Nephron progenitor cell (in vitro differentiated cells): ENCODE measurements around the gene ATP5F1B.
"Not testable (repeated sequence)": the region's sequence is repeated elsewhere in the genome, so short reads cannot be mapped to it uniquely, and the experiment has no call there.

Experiments
- DNase-seq: peaks from one replicate; pipeline ENCODE4 v3.0.0; 2021
- H3K27ac Mint-ChIP-seq: 2 replicates; pipeline ENCODE4 v1.8.0; 2021; ENCODE audit warnings: mild to moderate bottlenecking, moderate library complexity, mixed read lengths
- H3K27me3 Mint-ChIP-seq: 2 replicates; pipeline ENCODE4 v1.8.0; 2021; ENCODE audit warnings: mild to moderate bottlenecking, low read depth, mixed read lengths; ENCODE audit not compliant: poor library complexity
- H3K36me3 Mint-ChIP-seq: 2 replicates; pipeline ENCODE4 v1.8.0; 2021; ENCODE audit warnings: low read depth, mixed read lengths
- H3K4me1 Mint-ChIP-seq: 2 replicates; pipeline ENCODE4 v1.8.0; 2021; ENCODE audit warnings: mixed read lengths
- H3K4me3 Mint-ChIP-seq: 2 replicates; pipeline ENCODE4 v1.8.0; 2021; ENCODE audit warnings: mild to moderate bottlenecking, moderate library complexity, mixed read lengths
- H3K9me3 Mint-ChIP-seq: 2 replicates; pipeline ENCODE4 v1.8.0; 2021; ENCODE audit warnings: mild to moderate bottlenecking, moderate library complexity, mixed read lengths
- TF ChIP-seq, protein P1 (sequence below): fragments of 200-600 bp; sonication (generic); IDR thresholded peaks from 2 replicates; pipeline ENCODE4 v1.5.0; 2021; ENCODE audit warnings: antibody characterized with exemption

ATP5F1B gene

GRCh38 chr12:56658921-56659320 is 13.1 kb upstream of the ATP5F1B start:
- Mint-ChIP-seq H3K36me3 (peaks cover 31% of the 10 kb centered on the region), H3K27me3 (peaks cover 3% of the 10 kb centered on the region), H3K4me1 (no peaks in the 10 kb centered on the region), H3K9me3 (peaks cover 23% of the 10 kb centered on the region), H3K4me3 (no peak overlapping the region), H3K27ac (peak overlapping the region; percentile 82)
- TF ChIP-seq, protein P1, sequence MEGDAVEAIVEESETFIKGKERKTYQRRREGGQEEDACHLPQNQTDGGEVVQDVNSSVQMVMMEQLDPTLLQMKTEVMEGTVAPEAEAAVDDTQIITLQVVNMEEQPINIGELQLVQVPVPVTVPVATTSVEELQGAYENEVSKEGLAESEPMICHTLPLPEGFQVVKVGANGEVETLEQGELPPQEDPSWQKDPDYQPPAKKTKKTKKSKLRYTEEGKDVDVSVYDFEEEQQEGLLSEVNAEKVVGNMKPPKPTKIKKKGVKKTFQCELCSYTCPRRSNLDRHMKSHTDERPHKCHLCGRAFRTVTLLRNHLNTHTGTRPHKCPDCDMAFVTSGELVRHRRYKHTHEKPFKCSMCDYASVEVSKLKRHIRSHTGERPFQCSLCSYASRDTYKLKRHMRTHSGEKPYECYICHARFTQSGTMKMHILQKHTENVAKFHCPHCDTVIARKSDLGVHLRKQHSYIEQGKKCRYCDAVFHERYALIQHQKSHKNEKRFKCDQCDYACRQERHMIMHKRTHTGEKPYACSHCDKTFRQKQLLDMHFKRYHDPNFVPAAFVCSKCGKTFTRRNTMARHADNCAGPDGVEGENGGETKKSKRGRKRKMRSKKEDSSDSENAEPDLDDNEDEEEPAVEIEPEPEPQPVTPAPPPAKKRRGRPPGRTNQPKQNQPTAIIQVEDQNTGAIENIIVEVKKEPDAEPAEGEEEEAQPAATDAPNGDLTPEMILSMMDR, result no peak
- no peak for DNase-seq

DNA sequence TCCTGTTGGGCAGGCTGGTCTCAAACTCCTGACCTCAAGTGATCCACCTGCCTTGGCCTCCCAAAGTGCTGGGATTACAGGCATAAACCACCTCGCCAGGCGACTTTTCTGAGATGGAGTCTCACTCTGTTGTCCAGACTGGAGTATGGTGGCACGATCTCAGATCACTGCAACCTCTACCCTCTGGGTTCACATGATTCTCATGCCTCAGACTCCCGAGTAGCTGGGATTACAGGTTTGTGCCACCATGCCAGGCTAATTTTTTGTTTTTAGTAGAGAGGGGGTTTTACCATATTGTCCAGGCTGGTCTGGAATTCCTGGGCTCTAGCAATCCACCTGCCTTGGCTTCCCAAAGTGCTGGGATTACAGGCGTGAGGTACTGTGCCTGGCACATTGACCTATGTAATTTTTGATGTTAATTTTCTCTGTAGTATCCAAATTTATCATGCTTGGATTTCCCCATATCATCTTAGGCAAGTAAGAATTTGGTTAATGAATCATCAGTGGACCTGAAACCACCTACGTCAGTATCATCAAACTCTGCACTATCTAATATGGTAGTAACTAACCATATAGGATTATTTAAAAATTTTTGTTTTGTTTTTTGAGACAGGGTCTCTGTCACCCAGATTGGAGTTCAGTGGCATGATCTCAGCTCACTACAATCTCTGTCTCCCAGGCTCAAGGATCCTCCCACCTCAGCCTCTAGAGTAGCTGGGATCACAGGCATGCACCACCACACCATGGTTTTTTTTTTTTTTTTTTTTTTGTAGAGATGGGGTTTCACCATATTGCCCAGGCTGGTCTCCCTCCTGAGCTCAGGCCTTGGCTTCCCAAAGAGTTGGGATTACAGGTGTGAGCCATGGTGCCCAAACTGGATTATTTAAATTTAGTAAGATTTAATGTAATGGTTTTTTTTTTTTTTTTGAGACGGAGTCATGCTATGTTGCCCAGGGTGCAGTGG is 11.9 kb upstream of the ATP5F1B start:
- TF ChIP-seq, protein P1, result no peak
- Mint-ChIP-seq H3K9me3 (peaks cover 36% of the 10 kb centered on the region), H3K36me3 (peaks cover 31% of the 10 kb centered on the region)

DNA sequence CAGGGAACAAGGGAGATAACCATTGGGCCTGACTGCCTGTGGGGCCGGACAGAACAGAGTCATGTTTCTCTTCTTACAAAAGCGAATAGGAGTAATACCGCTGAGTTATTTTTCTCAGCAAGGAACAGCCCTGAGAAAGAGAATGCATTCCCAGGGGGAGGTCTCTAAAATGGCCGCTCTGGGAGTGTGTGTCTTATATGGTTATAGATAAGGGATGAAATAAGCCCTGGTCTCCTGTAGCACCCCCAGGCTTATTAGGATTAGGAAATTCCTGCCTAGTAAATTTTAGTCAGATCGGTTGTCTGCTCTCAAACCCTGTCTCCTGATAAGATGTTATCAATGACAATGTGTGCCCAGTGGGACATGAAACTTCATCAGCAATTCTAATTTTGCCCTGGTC is 8.0 kb upstream of the ATP5F1B start:
- peaks cover 37% of the 10 kb centered on the region for H3K36me3 Mint-ChIP-seq
- not testable (repeated sequence) for H3K4me3 Mint-ChIP-seq, H3K27ac Mint-ChIP-seq, H3K4me1 Mint-ChIP-seq, H3K27me3 Mint-ChIP-seq
- H3K9me3 Mint-ChIP-seq, result peaks cover 55% of the 10 kb centered on the region
- DNase-seq, result peak; percentile 9

More for the DNA sequence above, 11.9 kb upstream of the ATP5F1B start:
- no peak overlapping the region for H3K4me3 Mint-ChIP-seq
- H3K27me3 Mint-ChIP-seq, result peaks cover 3% of the 10 kb centered on the region
- no peaks in the 10 kb centered on the region for H3K4me1 Mint-ChIP-seq
- no peak overlapping the region for H3K27ac Mint-ChIP-seq
- no peak for DNase-seq

GRCh38 chr12:56648023-56648422 is 2.2 kb upstream of the ATP5F1B start:
- H3K4me3 Mint-ChIP-seq, DNase-seq, H3K27me3 Mint-ChIP-seq, H3K27ac Mint-ChIP-seq: not testable (repeated sequence)
- peaks cover 27% of the 10 kb centered on the region for H3K9me3 Mint-ChIP-seq
- H3K4me1 Mint-ChIP-seq, result peaks cover 25% of the 10 kb centered on the region
- peaks cover 34% of the 10 kb centered on the region for H3K36me3 Mint-ChIP-seq

DNA sequence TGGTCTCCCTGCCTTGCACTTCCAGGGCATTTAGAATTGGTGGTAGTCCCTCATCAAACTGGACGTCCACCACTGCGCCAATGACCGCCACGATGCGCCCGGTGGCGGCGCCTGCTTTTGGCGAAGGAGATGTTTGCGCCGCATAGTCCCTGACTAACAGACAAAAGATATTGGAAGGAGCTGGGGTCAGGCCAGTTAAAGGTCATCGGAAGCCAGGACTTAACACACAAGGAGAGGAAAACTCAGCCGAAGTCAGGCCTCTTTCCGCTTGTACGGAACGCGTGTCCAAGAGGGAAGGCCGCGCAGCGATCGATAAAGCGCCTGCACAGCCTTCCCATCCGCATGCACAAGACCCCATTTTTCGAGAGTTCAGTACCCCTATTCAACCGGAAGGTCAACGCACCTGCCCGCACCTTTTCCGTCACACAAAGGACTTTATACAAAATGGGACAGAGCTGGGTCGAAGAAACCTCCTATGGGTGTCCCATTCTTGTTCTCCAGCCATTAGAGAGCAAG is 525 bp downstream of the ATP5F1B start:
- peak; percentile 18 for DNase-seq
- Mint-ChIP-seq H3K4me3 (peak overlapping the region; percentile 100), H3K27me3 (no peaks in the 10 kb centered on the region), H3K27ac (peak overlapping the region; percentile 94), H3K4me1 (peaks cover 25% of the 10 kb centered on the region), H3K36me3 (peaks cover 40% of the 10 kb centered on the region), H3K9me3 (peaks cover 5% of the 10 kb centered on the region)
- TF ChIP-seq, protein P1, result no peak

DNA sequence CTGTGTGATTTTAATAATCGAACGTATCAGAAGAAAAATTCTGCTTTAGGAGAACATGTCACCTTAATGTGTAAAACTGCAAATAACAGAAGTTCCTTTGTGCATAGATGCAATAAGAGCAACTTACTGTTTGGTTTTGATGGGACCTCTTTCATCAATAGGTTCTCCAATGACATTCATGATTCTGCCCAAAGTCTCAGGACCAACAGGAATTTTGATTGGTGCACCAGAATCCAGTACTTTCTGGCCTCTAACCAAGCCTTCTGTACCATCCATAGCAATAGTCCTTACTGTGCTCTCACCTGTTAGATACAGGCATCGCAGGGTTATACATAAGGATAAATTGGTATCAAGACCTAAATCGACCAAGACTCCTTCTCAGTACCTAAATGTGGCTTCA is 1.1 kb downstream of the ATP5F1B start:
- DNase-seq, result no peak
- TF ChIP-seq, protein P1, result no peak
- H3K9me3 Mint-ChIP-seq, result peaks cover 5% of the 10 kb centered on the region
- H3K36me3 Mint-ChIP-seq, result peaks cover 46% of the 10 kb centered on the region
- peak overlapping the region; percentile 100 for H3K4me3 Mint-ChIP-seq
- H3K4me1 Mint-ChIP-seq, result peaks cover 25% of the 10 kb centered on the region
- no peak overlapping the region for H3K27ac Mint-ChIP-seq
- no peaks in the 10 kb centered on the region for H3K27me3 Mint-ChIP-seq
